Measurements from ENCODE around the gene NLN.
A peak's percentile ranks its signal among the peaks of the same experiment; 100 is the strongest.

NLN gene

DNA sequence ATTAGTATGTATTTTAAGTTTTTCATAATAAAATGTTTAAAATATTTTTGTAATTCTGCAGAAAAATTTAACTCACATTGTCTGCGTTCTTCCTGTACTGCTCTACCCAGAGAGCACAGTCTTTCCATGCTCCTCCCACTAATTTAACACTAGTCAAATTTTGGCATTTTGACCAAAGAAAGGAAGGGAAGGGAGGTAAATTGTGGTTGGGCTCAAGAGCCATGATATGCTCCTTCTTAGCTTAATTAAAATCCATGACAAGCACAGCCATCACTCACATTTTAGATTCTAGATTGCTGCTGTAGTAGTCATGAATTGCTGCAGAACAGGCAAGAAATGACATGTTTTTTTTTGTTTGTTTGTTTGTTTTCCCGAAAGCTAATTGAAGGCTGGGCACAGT lies 98.4 kb downstream of the NLN start:
- DNase-seq (ENCODE audit: low spot score in 2 of 2) (no peak), ATAC-seq (replicated peaks; ENCODE audit: extremely low read depth, poor library complexity, severe bottlenecking) (no peak)
- Mint-ChIP-seq H3K9me3 (no peaks in the 10 kb centered on the region), H3K4me3 (no peak overlapping the region), H3K27me3 (no peaks in the 10 kb centered on the region), H3K4me1 (peaks cover 2% of the 10 kb centered on the region), H3K36me3 (ENCODE audit: insufficient read depth) (peaks cover 2% of the 10 kb centered on the region), H3K27ac (ENCODE audit: low read depth) (no peak overlapping the region)

DNA sequence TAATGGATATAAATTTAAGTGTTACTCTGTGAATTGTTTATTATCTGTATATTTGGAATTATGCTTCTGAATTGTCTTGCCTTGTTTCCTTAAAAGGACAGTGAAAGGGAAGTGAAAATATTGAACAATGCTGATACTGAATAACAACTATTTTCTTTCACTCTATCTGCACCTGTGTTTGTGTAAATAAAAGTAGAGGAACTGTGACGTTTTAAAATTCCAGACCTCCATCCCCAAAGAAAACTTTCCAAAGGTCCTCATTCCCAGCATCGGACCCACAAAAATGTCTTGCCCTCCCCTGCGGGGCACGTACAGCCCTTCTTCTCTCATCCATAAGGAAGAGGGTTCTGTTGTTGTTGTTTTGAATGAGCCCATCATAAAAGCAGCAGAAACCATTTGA lies 100.0 kb downstream of the NLN start:
- H3K27me3 Mint-ChIP-seq = no peaks in the 10 kb centered on the region
- H3K36me3 Mint-ChIP-seq (ENCODE audit: insufficient read depth) = peaks cover 2% of the 10 kb centered on the region
- H3K4me1 Mint-ChIP-seq = peaks cover 10% of the 10 kb centered on the region
- no peak overlapping the region for H3K4me3 Mint-ChIP-seq
- DNase-seq (ENCODE audit: low spot score in 2 of 2) (no peak), ATAC-seq (replicated peaks; ENCODE audit: extremely low read depth, poor library complexity, severe bottlenecking) (no peak)
- H3K27ac Mint-ChIP-seq (ENCODE audit: low read depth) = no peak overlapping the region
- H3K9me3 Mint-ChIP-seq = no peaks in the 10 kb centered on the region

DNA sequence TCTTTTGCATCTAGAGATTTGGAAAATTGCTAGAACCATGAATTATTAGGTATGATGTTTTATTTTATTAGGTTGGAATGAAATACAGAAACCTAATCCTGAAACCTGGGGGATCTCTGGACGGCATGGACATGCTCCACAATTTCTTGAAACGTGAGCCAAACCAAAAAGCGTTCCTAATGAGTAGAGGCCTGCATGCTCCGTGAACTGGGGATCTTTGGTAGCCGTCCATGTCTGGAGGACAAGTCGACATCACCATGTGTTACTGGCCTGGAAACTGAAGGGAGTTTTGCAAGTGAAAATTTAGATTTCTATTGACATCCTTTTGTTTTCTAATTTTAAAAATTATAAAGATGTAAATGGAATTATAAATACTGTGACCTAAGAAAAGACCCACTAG lies 100.7 kb downstream of the NLN start:
- H3K27ac Mint-ChIP-seq (ENCODE audit: low read depth) = no peak overlapping the region
- no peak for ATAC-seq (replicated peaks; ENCODE audit: extremely low read depth, poor library complexity, severe bottlenecking)
- no peak for DNase-seq (ENCODE audit: low spot score in 2 of 2)
- peaks cover 2% of the 10 kb centered on the region for H3K36me3 Mint-ChIP-seq (ENCODE audit: insufficient read depth)
- no peaks in the 10 kb centered on the region for H3K27me3 Mint-ChIP-seq
- H3K9me3 Mint-ChIP-seq = no peaks in the 10 kb centered on the region
- no peak overlapping the region for H3K4me3 Mint-ChIP-seq
- H3K4me1 Mint-ChIP-seq = peaks cover 10% of the 10 kb centered on the region

DNA sequence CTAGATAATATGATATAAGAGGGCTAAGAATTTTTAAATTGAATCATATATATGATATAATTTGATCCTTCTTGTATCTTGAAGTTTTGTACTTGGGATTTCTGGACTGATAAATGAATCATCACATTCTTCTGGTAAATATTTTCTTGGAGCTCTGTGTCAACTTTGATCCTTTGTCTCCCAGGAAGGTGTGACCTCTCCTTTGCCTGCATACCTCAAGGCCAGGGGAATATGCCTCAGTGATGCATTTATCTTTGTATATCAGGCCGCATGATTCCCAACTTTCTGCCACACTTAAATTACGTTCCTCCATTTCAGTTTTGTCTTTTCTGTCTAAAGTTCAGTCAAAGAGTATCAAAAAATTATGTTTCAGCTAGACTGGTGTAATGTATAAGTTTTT lies 101.2 kb downstream of the NLN start:
- Mint-ChIP-seq H3K36me3 (ENCODE audit: insufficient read depth) (peaks cover 2% of the 10 kb centered on the region), H3K27me3 (no peaks in the 10 kb centered on the region), H3K9me3 (no peaks in the 10 kb centered on the region), H3K4me3 (no peak overlapping the region), H3K4me1 (peaks cover 10% of the 10 kb centered on the region), H3K27ac (ENCODE audit: low read depth) (no peak overlapping the region)
- ATAC-seq (replicated peaks; ENCODE audit: extremely low read depth, poor library complexity, severe bottlenecking) (no peak), DNase-seq (ENCODE audit: low spot score in 2 of 2) (no peak)

GRCh38 chr5:65823845-65824445 lies 101.9 kb downstream of the NLN start:
- Mint-ChIP-seq H3K27me3 (no peaks in the 10 kb centered on the region), H3K27ac (ENCODE audit: low read depth) (no peak overlapping the region), H3K4me1 (peaks cover 10% of the 10 kb centered on the region), H3K9me3 (no peaks in the 10 kb centered on the region), H3K36me3 (ENCODE audit: insufficient read depth) (peaks cover 2% of the 10 kb centered on the region), H3K4me3 (no peak overlapping the region)
- no peak for ATAC-seq (replicated peaks; ENCODE audit: extremely low read depth, poor library complexity, severe bottlenecking)
- DNase-seq (ENCODE audit: low spot score in 2 of 2) = no peak

DNA sequence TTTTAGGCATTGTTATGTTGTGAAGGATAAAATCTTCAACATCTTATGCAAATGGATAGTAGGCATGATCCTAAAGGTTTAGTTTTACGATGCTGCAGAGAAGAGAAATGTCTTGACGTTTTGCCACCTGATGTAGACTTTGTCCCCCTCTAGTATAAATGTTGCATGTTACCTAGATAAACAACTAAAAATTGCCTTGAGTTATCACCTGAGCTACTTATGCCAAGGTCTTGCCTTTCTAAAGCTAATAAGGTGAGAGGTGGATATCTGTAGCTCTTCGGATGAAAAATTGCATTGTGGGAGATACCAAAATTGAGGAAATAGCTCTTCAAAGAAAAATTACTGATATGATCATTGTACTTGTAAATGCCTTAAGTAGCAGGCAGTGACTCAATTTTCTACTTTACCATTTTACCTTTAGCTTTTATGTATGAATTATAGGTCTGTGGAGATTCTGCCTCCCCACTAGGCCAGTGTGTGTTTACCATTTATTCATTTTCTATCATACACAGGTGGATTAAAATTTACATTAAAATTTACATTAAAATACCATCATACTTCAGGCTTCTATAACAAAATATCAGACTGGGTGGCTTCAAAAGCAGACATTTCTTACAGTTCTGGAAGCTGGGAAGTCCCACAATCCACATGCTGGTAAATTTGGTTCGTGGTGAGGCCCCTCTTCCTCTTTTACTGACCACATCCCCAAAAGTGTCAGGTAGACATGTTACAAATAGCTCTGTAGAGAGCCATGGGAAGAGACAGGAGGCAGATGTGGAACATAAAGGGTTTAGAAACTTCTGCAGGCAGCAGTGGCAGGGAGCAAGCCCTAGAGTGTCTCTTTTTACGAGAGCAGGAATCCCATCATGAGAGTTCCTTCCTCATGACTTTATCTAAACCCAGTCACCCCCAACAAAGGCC lies 103.7 kb downstream of the NLN start:
- peaks cover 10% of the 10 kb centered on the region for H3K4me1 Mint-ChIP-seq
- H3K9me3 Mint-ChIP-seq = no peaks in the 10 kb centered on the region
- H3K27me3 Mint-ChIP-seq = no peaks in the 10 kb centered on the region
- peak; percentile 52 for ATAC-seq (replicated peaks; ENCODE audit: extremely low read depth, poor library complexity, severe bottlenecking)
- DNase-seq (ENCODE audit: low spot score in 2 of 2) = no peak
- no peak overlapping the region for H3K27ac Mint-ChIP-seq (ENCODE audit: low read depth)
- H3K36me3 Mint-ChIP-seq (ENCODE audit: insufficient read depth) = peaks cover 2% of the 10 kb centered on the region
- H3K4me3 Mint-ChIP-seq = no peak overlapping the region

GRCh38 chr5:65828022-65828896 lies 106.3 kb downstream of the NLN start:
- Mint-ChIP-seq H3K27me3 (no peaks in the 10 kb centered on the region), H3K27ac (ENCODE audit: low read depth) (no peak overlapping the region), H3K9me3 (no peaks in the 10 kb centered on the region), H3K36me3 (ENCODE audit: insufficient read depth) (peaks cover 2% of the 10 kb centered on the region), H3K4me3 (no peak overlapping the region), H3K4me1 (peaks cover 10% of the 10 kb centered on the region)
- no peak for ATAC-seq (replicated peaks; ENCODE audit: extremely low read depth, poor library complexity, severe bottlenecking)
- DNase-seq (ENCODE audit: low spot score in 2 of 2) = no peak

GRCh38 chr5:65830856-65831255 lies 108.9 kb downstream of the NLN start:
- Mint-ChIP-seq H3K4me3 (no peak overlapping the region), H3K27ac (ENCODE audit: low read depth) (no peak overlapping the region), H3K36me3 (ENCODE audit: insufficient read depth) (no peaks in the 10 kb centered on the region), H3K9me3 (no peaks in the 10 kb centered on the region), H3K27me3 (no peaks in the 10 kb centered on the region), H3K4me1 (peaks cover 3% of the 10 kb centered on the region)
- DNase-seq (ENCODE audit: low spot score in 2 of 2) (no peak), ATAC-seq (replicated peaks; ENCODE audit: extremely low read depth, poor library complexity, severe bottlenecking) (no peak)

- no peaks in the 10 kb centered on the region for H3K9me3 Mint-ChIP-seq
- no peak overlapping the region for H3K4me3 Mint-ChIP-seq
- H3K27ac Mint-ChIP-seq (ENCODE audit: low read depth) = no peak overlapping the region
Observed at GRCh38 chr5:65831276-65831675, 109.3 kb downstream of the NLN start.

DNA sequence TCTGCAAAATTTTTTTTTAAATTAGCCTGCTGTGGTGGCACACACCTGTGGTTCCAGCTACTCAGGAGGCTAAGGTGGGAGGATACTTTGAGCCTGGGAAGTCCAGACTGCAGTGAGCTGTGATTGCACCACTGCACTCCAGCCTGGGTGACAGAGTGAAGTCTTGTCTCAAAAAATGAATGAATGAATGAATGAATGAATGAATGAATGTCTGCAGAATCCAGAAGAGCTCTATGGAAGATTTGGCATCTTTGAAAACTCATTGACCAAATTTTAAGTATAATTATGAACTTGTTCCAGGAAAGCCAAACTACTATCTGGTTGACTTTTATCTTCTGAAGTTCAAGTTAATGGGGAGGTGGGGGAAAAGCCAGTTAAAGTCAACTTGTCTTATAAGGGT lies 110.1 kb downstream of the NLN start:
- Mint-ChIP-seq H3K4me1 (no peaks in the 10 kb centered on the region), H3K27me3 (no peaks in the 10 kb centered on the region), H3K36me3 (ENCODE audit: insufficient read depth) (no peaks in the 10 kb centered on the region), H3K9me3 (no peaks in the 10 kb centered on the region), H3K27ac (ENCODE audit: low read depth) (no peak overlapping the region), H3K4me3 (no peak overlapping the region)
- DNase-seq (ENCODE audit: low spot score in 2 of 2) (no peak), ATAC-seq (replicated peaks; ENCODE audit: extremely low read depth, poor library complexity, severe bottlenecking) (no peak)

More at GRCh38 chr5:65831276-65831675, 109.3 kb downstream of the NLN start:
- H3K27me3 Mint-ChIP-seq = no peaks in the 10 kb centered on the region
- ATAC-seq (replicated peaks; ENCODE audit: extremely low read depth, poor library complexity, severe bottlenecking) = no peak
- H3K36me3 Mint-ChIP-seq (ENCODE audit: insufficient read depth) = no peaks in the 10 kb centered on the region
- H3K4me1 Mint-ChIP-seq = no peaks in the 10 kb centered on the region
- no peak for DNase-seq (ENCODE audit: low spot score in 2 of 2)

DNA sequence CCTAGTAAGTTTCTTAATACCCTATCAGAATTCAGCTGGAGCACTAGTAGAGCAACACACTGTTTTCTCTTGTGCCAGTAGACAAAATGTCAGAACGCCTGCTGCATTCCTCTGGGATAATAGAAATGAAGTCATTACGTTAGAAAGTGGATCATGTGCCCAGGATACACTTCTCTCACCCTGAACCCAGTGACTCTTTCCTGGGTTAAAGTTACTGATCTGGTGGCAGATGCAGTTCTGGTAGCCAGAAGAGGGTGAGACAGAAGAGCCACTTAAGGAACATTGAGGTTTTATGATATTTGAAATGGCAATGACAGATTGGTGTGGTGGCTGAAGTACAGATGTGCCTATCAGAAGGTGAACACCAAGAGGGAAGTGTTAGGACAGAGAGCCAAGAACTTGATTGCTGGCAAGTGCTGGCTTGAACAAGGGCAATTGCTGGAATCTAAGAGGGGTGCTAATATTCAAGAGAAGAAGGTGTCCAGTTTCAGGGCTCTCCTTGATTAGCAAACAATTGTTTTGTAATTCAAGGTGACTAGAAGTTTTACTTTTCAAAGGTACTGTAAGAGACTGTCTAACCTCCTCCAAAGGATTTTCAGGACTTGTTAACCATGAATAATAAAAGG lies 110.7 kb downstream of the NLN start:
- Mint-ChIP-seq H3K4me3 (no peak overlapping the region), H3K4me1 (no peaks in the 10 kb centered on the region), H3K27me3 (no peaks in the 10 kb centered on the region), H3K9me3 (no peaks in the 10 kb centered on the region), H3K36me3 (ENCODE audit: insufficient read depth) (no peaks in the 10 kb centered on the region), H3K27ac (ENCODE audit: low read depth) (no peak overlapping the region)
- ATAC-seq (replicated peaks; ENCODE audit: extremely low read depth, poor library complexity, severe bottlenecking) = no peak
- DNase-seq (ENCODE audit: low spot score in 2 of 2) = no peak

GRCh38 chr5:65833780-65834179 lies 111.8 kb downstream of the NLN start:
- no peak for ATAC-seq (replicated peaks; ENCODE audit: extremely low read depth, poor library complexity, severe bottlenecking)
- Mint-ChIP-seq H3K9me3 (no peaks in the 10 kb centered on the region), H3K27ac (ENCODE audit: low read depth) (no peak overlapping the region), H3K36me3 (ENCODE audit: insufficient read depth) (no peaks in the 10 kb centered on the region), H3K27me3 (no peaks in the 10 kb centered on the region), H3K4me1 (no peaks in the 10 kb centered on the region), H3K4me3 (no peak overlapping the region)
- DNase-seq (ENCODE audit: low spot score in 2 of 2) = no peak
